ENCODE data around the gene BSPH1.
"Not testable (repeated sequence)": the region's sequence is repeated elsewhere in the genome, so short reads cannot be mapped to it uniquely, and the experiment has no call there.

Gene BSPH1

DNA sequence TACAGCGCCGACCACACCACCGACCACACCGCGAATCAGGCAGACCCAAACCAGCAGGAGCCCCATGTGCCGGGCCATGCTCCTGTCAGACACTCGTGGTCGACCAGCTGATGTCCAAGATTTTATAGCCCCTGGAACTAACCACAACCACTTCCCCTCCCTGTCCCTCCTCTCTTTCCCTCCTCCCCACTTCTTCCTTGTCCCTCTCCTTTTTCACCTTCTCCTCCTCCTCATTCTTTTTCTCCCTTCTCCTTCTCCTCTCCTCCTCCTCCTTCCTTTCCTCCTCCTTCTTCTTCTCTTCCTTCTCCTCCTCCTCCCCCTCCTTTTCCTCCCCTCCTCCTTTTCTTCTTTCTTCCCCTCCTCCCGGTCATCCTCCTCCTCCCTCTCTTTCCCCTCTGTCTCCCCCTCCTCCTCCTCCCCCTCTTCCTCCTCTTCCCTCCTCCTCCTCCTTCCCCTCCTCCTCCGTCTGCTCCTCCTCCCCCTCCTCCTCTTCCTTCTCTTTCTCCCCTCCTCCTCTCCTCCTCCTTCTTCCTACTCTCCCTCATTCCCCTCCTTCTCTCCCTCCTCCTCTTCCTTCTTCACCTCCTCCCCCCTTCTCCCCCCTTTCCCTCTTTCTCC lies 670 bp downstream of the BSPH1 start:
- H2AFZ ChIP-seq (ENCODE audit: low read length), result no peak overlapping the region
- H3K23ac ChIP-seq (ENCODE audit: low read depth, low read length, poor library complexity), result no peak overlapping the region
- H3K14ac ChIP-seq (ENCODE audit: low read length), result no peak overlapping the region
- no peak overlapping the region for H3K4me2 ChIP-seq (ENCODE audit: insufficient read depth, low read length, poor library complexity, severe bottlenecking)
- H3K36me3 ChIP-seq (replicated peaks in 1 of 2; ENCODE audit: control insufficient read depth in 2 of 2, insufficient read depth in 2 of 2, low read length in 2 of 2), result no peaks in the 10 kb centered on the region
- no peaks in the 10 kb centered on the region for H3K27me3 ChIP-seq (ENCODE audit: control insufficient read depth in 3 of 3, insufficient read depth in 3 of 3, low read depth in 1 of 3, low read length in 3 of 3)
- H4K8ac ChIP-seq (ENCODE audit: low read depth, low read length), result no peak overlapping the region
- H3K79me1 ChIP-seq (ENCODE audit: low read depth, low read length), result no peaks in the 10 kb centered on the region
- no peak overlapping the region for H3K27ac ChIP-seq (replicated peaks; ENCODE audit: low read length)
- H2BK5ac ChIP-seq (ENCODE audit: low read length), result no peak overlapping the region
- H2BK12ac ChIP-seq (ENCODE audit: low read length), result no peak overlapping the region
- H4K91ac ChIP-seq (ENCODE audit: low read depth, low read length, poor library complexity), result no peak overlapping the region
- H3K9ac ChIP-seq (ENCODE audit: low read depth, low read length, poor library complexity), result no peak overlapping the region
- no peak overlapping the region for H2BK120ac ChIP-seq (ENCODE audit: low read depth, low read length)
- no peak overlapping the region for H2AK5ac ChIP-seq (ENCODE audit: low read depth, low read length)
- DNase-seq (ENCODE audit: low spot score), result no peak
- H3K9me3 ChIP-seq (replicated peaks in 1 of 2; ENCODE audit: control insufficient read depth in 2 of 2, insufficient read depth in 1 of 2, low read depth in 1 of 2, low read length in 2 of 2), result no peaks in the 10 kb centered on the region
- H3K4me1 ChIP-seq (ENCODE audit: control insufficient read depth in 2 of 2, insufficient read depth in 1 of 2, low read depth in 1 of 2, low read length in 2 of 2), result no peaks in the 10 kb centered on the region
- H3K18ac ChIP-seq (ENCODE audit: low read length), result no peak overlapping the region
- no CpG with 5 or more reads among the region's 10 CpGs for WGBS, 2 donors (ENCODE audit: extremely low coverage in 2 of 2, insufficient read length in 2 of 2, insufficient replicate concordance in 1 of 2)
- H3K4ac ChIP-seq (ENCODE audit: low read length), result no peak overlapping the region
- no peak overlapping the region for H2BK15ac ChIP-seq (ENCODE audit: low read length)
- no peak overlapping the region for H3K4me3 ChIP-seq (ENCODE audit: low read length in 2 of 2)

GRCh38 chr19:47973529-47973928 lies 18.4 kb downstream of the BSPH1 start:
- H3K14ac ChIP-seq (ENCODE audit: low read length), result no peak overlapping the region
- H3K4me2 ChIP-seq (ENCODE audit: insufficient read depth, low read length, poor library complexity, severe bottlenecking), result no peak overlapping the region
- no peak for DNase-seq (ENCODE audit: low spot score)
- no peaks in the 10 kb centered on the region for H3K79me1 ChIP-seq (ENCODE audit: low read depth, low read length)
- no peak overlapping the region for H3K18ac ChIP-seq (ENCODE audit: low read length)
- H2AFZ ChIP-seq (ENCODE audit: low read length), result no peak overlapping the region
- no CpG with 5 or more reads among the region's 6 CpGs for WGBS, 2 donors (ENCODE audit: extremely low coverage in 2 of 2, insufficient read length in 2 of 2, insufficient replicate concordance in 1 of 2)
- H3K23ac ChIP-seq (ENCODE audit: low read depth, low read length, poor library complexity), result no peak overlapping the region
- no peaks in the 10 kb centered on the region for H3K36me3 ChIP-seq (replicated peaks in 1 of 2; ENCODE audit: control insufficient read depth in 2 of 2, insufficient read depth in 2 of 2, low read length in 2 of 2)
- no peak overlapping the region for H3K4me3 ChIP-seq (ENCODE audit: low read length in 2 of 2)
- no peak overlapping the region for H2BK5ac ChIP-seq (ENCODE audit: low read length)
- H3K27ac ChIP-seq (replicated peaks; ENCODE audit: low read length), result no peak overlapping the region
- H3K9me3 ChIP-seq (replicated peaks in 1 of 2; ENCODE audit: control insufficient read depth in 2 of 2, insufficient read depth in 1 of 2, low read depth in 1 of 2, low read length in 2 of 2), result peaks cover 0 to 2% of the 10 kb centered on the region in 2 donors
- no peak overlapping the region for H4K91ac ChIP-seq (ENCODE audit: low read depth, low read length, poor library complexity)
- H2AK5ac ChIP-seq (ENCODE audit: low read depth, low read length), result no peak overlapping the region
- H2BK15ac ChIP-seq (ENCODE audit: low read length), result no peak overlapping the region
- no peak overlapping the region for H4K8ac ChIP-seq (ENCODE audit: low read depth, low read length)
- H3K4me1 ChIP-seq (ENCODE audit: control insufficient read depth in 2 of 2, insufficient read depth in 1 of 2, low read depth in 1 of 2, low read length in 2 of 2), result peaks cover 0 to 2% of the 10 kb centered on the region in 2 donors
- peaks cover 0 to 2% (median 0%) of the 10 kb centered on the region in 3 experiments for H3K27me3 ChIP-seq (ENCODE audit: control insufficient read depth in 3 of 3, insufficient read depth in 3 of 3, low read depth in 1 of 3, low read length in 3 of 3)
- no peak overlapping the region for H2BK120ac ChIP-seq (ENCODE audit: low read depth, low read length)
- H3K9ac ChIP-seq (ENCODE audit: low read depth, low read length, poor library complexity), result no peak overlapping the region
- H2BK12ac ChIP-seq (ENCODE audit: low read length), result no peak overlapping the region
- no peak overlapping the region for H3K4ac ChIP-seq (ENCODE audit: low read length)

DNA sequence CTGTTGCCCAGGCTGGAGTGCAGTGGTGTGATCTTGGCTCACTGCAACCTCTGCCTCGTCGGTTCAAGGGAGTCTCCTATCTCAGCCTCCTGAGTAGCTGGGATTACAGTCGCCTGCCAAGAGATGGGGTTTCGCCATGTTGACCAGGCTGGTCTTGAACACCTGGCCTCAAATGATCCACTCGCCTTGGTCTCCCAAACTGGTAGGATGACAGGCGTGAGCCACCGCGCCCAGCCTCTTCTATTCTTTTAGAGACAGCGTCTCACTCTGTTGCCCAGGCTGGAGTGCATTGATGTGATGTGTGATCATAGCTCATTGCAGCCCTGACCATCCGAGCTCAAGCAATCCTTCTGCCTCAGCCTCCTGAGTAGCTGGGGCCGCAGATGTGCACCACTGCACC lies 36.0 kb downstream of the BSPH1 start:
- not testable (repeated sequence) for H3K79me1 ChIP-seq (ENCODE audit: low read depth, low read length); H3K4me1 ChIP-seq (ENCODE audit: control insufficient read depth in 2 of 2, insufficient read depth in 1 of 2, low read depth in 1 of 2, low read length in 2 of 2); H3K9me3 ChIP-seq (replicated peaks in 1 of 2; ENCODE audit: control insufficient read depth in 2 of 2, insufficient read depth in 1 of 2, low read depth in 1 of 2, low read length in 2 of 2); H3K4me3 ChIP-seq (ENCODE audit: low read length in 2 of 2); H2BK5ac ChIP-seq (ENCODE audit: low read length); H3K23ac ChIP-seq (ENCODE audit: low read depth, low read length, poor library complexity); H2BK120ac ChIP-seq (ENCODE audit: low read depth, low read length); DNase-seq (ENCODE audit: low spot score); H3K27ac ChIP-seq (replicated peaks; ENCODE audit: low read length); H2BK15ac ChIP-seq (ENCODE audit: low read length); H2AK5ac ChIP-seq (ENCODE audit: low read depth, low read length); H3K27me3 ChIP-seq (ENCODE audit: control insufficient read depth in 3 of 3, insufficient read depth in 3 of 3, low read depth in 1 of 3, low read length in 3 of 3); H4K8ac ChIP-seq (ENCODE audit: low read depth, low read length); H3K4ac ChIP-seq (ENCODE audit: low read length); H4K91ac ChIP-seq (ENCODE audit: low read depth, low read length, poor library complexity); H3K18ac ChIP-seq (ENCODE audit: low read length); H2BK12ac ChIP-seq (ENCODE audit: low read length); H3K36me3 ChIP-seq (replicated peaks in 1 of 2; ENCODE audit: control insufficient read depth in 2 of 2, insufficient read depth in 2 of 2, low read length in 2 of 2); H3K9ac ChIP-seq (ENCODE audit: low read depth, low read length, poor library complexity); H2AFZ ChIP-seq (ENCODE audit: low read length); H3K14ac ChIP-seq (ENCODE audit: low read length); H3K4me2 ChIP-seq (ENCODE audit: insufficient read depth, low read length, poor library complexity, severe bottlenecking)
- no CpG with 5 or more reads among the region's 11 CpGs for WGBS, 2 donors (ENCODE audit: extremely low coverage in 2 of 2, insufficient read length in 2 of 2, insufficient replicate concordance in 1 of 2)

DNA sequence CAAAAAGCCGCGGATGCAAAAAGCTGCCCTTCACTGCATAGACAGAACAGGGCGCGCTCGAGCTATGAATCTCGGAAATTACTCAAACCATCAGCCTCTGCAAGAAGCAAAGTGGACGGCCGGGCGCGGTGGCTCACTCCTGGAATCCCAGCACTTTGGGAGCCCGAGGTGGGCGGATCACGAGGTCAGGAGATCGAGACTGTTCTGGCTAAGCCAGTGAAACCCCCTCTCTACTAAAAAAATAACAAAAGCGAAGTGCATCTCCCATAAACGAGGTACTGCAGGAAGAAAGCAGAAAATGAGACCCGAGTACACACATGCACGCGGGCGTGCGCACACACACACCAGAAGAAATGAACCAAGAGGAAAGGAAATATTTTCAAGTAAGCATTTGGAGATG lies 39.8 kb downstream of the BSPH1 start:
- not testable (repeated sequence) for H2BK12ac ChIP-seq (ENCODE audit: low read length); H2AK5ac ChIP-seq (ENCODE audit: low read depth, low read length); H2BK15ac ChIP-seq (ENCODE audit: low read length); H3K4me1 ChIP-seq (ENCODE audit: control insufficient read depth in 2 of 2, insufficient read depth in 1 of 2, low read depth in 1 of 2, low read length in 2 of 2); H3K4me3 ChIP-seq (ENCODE audit: low read length in 2 of 2); H3K14ac ChIP-seq (ENCODE audit: low read length); H3K9me3 ChIP-seq (replicated peaks in 1 of 2; ENCODE audit: control insufficient read depth in 2 of 2, insufficient read depth in 1 of 2, low read depth in 1 of 2, low read length in 2 of 2); H3K36me3 ChIP-seq (replicated peaks in 1 of 2; ENCODE audit: control insufficient read depth in 2 of 2, insufficient read depth in 2 of 2, low read length in 2 of 2); H3K79me1 ChIP-seq (ENCODE audit: low read depth, low read length); H3K23ac ChIP-seq (ENCODE audit: low read depth, low read length, poor library complexity); H3K27me3 ChIP-seq (ENCODE audit: control insufficient read depth in 3 of 3, insufficient read depth in 3 of 3, low read depth in 1 of 3, low read length in 3 of 3); H3K4me2 ChIP-seq (ENCODE audit: insufficient read depth, low read length, poor library complexity, severe bottlenecking); H2AFZ ChIP-seq (ENCODE audit: low read length); H2BK120ac ChIP-seq (ENCODE audit: low read depth, low read length); H2BK5ac ChIP-seq (ENCODE audit: low read length); H4K8ac ChIP-seq (ENCODE audit: low read depth, low read length); H3K18ac ChIP-seq (ENCODE audit: low read length); H4K91ac ChIP-seq (ENCODE audit: low read depth, low read length, poor library complexity); H3K4ac ChIP-seq (ENCODE audit: low read length); H3K27ac ChIP-seq (replicated peaks; ENCODE audit: low read length); H3K9ac ChIP-seq (ENCODE audit: low read depth, low read length, poor library complexity); DNase-seq (ENCODE audit: low spot score)
- WGBS, 2 donors (ENCODE audit: extremely low coverage in 2 of 2, insufficient read length in 2 of 2, insufficient replicate concordance in 1 of 2), result no CpG with 5 or more reads among the region's 21 CpGs

Data from neuronal stem cell (in vitro differentiated cells).